PC-9 (cell line): Measurements from ENCODE around the gene MICB.

ENCODE experiments used
- CTCF ChIP-seq: fragments of 200-600 bp; sonication (generic); conservative IDR thresholded peaks from 2 replicates; pipeline ENCODE4 v1.6.1; 2017; ENCODE audit warnings: mixed run types, antibody characterized with exemption, mild to moderate bottlenecking, moderate library complexity
- EZH2 ChIP-seq: fragments of 200-600 bp; sonication (generic); IDR thresholded peaks from 2 replicates; pipeline ENCODE4 v1.8.0; 2017; ENCODE audit warnings: antibody characterized with exemption, low read depth

- no peak for TF ChIP-seq CTCF
- no peak for TF ChIP-seq EZH2
Measured at GRCh38 chr6:31545291-31545690, 47.3 kb downstream of the MICB start.
